GM19193 (cell line): Measurements from ENCODE around the gene HELZ.

ENCODE experiments used
- POLR2A ChIP-seq: IDR thresholded peaks from 4 replicates; pipeline ENCODE4 v1.6.1; 2011; ENCODE audit not compliant: insufficient read depth, insufficient read length; ENCODE audit errors: extremely low read depth

HELZ gene

DNA sequence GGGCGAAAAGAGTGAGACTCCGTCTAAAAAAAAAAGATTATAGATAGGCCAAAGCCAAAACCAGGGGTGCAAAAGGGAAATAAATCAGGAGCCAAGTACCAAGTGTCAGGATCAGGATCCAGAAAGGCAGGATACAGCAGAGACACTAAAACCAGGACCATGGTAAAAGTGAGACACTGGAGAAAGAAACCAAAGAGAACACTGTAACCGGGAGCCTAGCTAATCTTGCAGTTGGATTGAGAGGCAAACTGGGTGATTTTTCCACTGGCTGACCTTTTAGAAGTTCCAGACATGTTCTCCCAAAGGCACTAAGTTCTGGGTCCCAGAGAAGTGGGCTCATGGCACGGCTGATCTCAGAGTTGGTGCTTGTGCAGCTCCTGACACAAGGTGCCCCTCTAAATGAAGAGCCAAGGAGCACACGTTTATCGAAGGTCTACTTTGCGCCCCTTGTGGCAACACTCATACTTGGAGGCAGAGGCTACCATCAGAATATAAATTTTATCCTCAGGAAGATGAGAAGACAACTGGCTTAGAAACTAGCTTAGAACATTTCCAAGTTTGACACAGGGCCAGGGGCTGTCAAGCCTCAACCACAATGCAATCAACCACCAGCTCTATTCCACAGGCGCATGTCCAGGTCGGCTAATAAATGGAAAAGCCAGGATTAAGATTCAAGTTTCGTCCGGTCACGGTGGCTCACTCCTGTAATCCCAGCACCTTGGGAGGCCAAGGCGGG, 27.5 kb upstream of the HELZ start:
- TF ChIP-seq POLR2A, result no peak

DNA sequence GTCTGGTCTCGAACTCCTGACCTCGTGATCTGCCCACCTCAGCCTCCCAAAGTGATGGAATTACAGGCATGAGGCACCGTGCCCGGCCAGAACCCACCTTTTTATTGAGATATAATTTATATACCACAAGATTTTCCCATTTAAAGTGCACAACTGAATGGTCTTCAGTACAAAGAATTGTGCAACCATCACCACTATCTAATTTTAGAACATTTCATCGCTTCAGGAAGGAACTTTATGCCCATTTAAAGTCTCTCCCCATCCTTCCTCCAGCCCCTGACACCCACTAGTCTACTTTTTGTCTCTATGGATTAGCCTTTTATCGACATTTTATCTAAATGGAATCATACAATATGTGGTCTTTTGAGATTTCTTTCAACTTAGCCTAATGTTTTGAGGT, 25.4 kb upstream of the HELZ start:
- no peak for TF ChIP-seq POLR2A

DNA sequence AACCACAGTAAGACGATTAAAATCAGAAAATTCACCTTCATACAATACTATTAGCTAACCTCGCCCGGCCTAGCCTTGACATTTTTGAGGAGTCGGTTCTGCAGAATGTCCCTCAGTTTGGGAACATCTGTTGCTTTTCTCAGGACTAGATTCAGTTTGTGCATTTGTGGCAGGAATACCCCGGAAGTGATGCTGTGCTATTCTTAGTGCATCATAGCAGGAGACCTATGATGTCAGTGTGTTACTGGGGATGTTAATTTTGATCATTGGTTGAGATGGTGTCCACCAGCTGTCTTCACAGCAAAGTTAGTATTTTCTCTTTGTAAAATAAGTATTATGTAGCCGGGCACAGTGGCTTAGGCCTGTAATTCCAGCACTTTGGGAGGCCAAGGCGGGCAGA, 21.5 kb upstream of the HELZ start:
- TF ChIP-seq POLR2A, result no peak

DNA sequence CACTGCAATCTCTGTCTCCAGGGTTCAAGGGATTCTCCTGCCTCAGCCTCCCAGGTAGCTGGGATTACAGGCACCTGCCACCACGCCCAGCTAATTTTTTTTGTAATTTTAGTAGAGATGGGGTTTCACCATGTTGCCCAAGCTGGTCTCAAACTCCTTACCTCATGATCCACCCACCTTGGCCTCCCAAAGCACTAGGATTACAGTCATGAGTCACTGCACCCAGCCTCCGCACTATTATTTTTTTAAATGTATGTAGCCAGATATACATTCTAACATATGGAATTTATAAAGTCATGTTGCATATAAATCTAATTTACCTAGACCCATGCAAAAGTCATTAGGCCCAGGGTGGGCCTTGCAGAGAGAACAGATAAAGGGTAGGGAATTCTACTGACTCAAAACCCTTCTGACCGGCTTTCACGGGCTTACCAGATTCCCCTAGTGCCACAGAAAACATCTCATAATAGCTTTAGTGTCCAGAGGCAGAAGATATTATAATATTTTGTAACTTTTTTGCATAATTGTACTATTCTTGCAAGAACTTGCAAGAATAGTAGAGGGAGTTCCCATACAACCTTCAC, 20.5 kb upstream of the HELZ start:
- TF ChIP-seq POLR2A, result no peak

DNA sequence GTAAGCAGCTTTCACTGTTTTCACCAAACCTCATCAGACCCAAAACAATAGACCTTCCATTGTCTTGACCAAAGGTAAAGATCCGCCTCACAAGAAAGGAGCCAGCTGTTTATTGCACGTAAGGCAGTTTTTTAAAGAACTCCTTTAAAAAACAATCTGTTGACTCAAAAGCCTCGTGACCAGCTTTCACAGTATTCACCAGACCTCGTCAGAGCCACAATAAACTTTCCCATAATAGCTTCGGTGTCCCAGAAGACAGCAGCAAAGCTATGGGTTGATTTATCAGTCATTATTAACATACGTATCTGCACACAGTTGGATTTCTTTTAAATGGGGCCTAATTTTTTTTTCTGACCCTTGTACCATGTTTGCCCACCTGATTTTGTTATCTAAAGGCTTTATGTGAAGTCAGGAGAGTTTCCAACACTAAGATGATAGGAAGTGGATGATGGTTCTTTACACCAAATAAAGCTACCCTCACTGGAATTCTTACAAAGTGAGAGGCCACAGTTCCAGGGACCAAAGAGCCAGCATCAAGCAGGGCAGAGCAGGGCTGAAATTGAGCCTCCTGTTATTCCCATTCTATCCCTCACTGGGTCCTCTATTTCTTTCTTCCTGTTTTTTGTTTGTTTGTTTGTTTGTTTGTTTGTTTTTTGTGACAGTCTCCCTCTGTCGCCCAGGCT, 17.6 kb upstream of the HELZ start:
- TF ChIP-seq POLR2A, result no peak

DNA sequence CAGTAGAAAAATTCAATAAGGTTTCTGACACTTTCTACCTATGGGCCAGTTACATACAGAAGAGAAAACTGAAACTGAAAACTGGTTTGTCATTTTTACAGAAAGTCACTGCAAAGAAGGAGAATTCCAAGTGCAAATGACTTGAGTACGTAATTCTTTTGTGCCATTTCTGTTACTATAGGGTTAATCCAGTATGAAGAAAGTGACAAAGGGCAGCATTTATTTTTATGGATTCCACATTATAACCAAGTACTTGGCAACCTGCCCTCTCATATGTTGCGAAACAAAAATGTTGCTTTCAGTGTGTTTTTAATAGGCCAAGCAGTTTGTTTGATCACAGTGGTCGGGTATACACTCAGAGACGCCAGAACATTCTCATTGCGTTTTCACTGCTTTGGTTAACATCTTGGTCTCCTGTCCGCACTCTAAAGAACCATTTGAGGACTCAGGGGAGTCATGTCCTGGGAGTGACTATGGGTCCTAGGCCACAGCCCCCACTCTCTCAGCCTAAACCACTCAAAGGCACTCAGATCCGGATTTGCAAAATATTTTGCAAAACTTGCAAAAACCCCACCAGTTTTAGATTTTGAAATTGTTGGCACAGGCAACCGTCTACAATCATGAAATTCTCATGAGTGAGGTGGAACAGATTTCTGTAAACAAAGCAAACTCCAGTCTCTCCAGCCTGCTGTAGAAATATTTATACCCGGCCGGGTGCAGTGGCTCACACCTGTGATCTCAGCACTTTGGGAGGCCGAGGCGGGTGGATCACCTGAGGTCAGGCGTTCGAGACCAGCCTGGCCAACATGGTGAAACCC, 15.4 kb upstream of the HELZ start:
- no peak for TF ChIP-seq POLR2A

DNA sequence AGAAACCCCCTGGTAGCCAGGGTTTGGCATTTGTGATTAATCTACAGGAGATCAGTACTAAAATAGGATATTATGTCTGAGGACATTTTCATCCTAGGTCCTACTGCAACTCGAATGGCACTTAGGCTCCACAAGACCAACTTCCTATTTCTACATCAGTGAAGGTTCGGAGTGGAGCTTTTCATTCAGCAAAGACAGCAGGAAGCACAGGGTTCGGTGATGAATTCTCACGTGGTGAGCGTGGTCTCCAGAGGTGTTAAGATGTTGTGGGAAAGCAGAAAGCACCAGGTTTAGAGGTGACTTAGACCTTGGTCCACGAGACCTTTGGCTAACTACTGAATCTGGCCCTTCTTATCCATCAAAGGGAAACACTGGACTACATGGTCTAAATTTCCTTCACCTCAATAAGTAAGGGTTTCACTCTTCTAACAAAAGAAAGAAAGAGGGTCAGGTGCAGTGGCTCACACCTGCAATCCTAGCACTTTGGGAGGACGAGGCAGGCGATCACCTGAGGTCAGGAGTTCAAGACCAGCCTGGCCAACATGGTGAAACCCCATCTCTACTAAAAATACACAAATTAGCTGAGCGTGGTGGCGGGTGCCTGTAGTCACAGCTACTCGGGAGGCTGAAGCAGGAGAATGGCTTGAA, 13.9 kb upstream of the HELZ start:
- TF ChIP-seq POLR2A, result no peak

DNA sequence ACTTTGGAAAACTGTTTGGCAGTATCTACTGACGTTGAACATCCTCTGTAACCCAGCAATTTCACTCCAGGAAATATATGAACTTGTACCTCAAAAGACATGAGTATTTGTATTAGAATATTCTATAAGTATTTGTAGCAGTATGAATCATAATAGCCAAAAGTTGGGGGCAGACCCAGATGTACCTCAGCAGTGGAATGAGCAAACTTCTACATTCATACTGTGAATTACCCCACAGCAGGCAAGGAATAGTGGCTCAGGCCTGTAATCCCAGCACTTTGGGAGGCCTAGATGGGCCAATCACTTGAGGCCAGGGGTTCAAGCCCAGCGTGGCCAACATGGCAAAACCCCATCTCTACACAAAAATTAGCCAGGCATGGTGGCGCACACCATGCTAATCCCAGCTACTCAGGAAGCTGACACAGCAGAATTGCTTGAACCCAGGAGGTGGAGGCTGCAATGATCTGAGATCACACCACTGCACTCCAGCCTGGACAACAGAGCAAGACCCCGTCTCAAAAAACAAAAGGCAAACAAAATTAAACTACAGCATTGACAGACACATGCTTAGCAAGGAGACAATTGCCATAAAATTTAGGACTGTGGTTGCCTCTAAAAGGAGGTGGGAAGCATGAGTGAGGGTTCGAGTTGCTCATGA, 11.2 kb upstream of the HELZ start:
- TF ChIP-seq POLR2A, result no peak

DNA sequence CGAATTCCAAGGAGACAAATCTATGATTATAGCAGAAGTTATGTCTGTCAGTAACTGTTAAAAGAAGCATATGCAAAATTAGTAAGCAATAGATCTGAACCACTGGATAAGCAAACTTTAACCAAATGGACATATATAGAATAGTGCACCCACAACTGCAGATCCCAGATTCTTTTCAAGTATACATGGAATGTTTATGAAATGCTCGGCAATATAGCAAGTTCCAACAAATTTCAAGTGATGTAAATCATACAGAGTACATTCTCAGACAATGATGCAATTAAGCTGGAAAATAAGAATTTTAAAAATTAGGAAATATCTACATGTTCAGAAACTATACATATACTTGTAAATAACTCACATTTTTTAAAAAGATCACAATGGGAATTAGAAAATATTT, 8.4 kb upstream of the HELZ start:
- TF ChIP-seq POLR2A, result no peak

DNA sequence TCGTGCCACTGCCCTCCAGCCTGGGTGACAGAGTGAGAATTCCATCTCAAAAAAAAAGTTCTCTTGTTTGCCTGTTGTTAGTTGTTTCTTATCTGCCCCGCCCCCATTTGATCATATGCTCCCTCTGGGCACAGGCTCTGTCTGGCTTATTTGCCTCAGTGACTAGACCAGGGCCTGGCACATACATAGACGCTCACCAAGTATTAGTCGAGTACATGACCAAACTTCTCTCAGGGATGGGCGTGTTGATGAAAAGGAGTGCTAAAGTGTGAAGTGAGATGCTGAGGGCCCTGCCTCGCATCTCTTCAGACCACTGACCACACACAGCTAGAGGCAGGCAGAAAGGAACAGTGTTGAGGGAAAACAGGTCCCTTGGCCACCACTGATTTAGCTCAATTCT, 3.3 kb upstream of the HELZ start:
- no peak for TF ChIP-seq POLR2A

DNA sequence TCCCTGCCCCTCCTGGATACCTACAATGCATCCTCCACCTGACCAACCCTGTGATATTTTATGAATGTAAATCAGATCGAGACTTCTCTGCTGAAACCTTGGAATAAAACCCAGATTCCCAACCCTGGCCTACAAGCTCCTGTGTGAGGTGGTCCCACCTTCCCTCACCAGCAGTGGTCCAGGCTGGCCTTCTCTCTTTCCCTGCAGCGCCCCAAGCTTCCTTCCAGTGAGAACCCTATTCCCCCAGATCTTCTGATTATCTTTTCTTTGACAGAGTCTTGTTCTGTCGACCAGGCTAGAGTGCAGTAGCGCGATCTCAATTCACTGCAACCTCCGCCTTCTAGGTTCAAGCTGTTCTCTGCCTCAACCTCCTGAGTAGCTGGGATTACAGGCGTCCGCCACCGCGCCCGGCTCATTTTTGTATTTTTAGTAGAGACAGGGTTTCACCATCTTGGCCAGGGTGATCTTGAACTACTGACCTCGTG, 2.5 kb upstream of the HELZ start:
- no peak for TF ChIP-seq POLR2A

DNA sequence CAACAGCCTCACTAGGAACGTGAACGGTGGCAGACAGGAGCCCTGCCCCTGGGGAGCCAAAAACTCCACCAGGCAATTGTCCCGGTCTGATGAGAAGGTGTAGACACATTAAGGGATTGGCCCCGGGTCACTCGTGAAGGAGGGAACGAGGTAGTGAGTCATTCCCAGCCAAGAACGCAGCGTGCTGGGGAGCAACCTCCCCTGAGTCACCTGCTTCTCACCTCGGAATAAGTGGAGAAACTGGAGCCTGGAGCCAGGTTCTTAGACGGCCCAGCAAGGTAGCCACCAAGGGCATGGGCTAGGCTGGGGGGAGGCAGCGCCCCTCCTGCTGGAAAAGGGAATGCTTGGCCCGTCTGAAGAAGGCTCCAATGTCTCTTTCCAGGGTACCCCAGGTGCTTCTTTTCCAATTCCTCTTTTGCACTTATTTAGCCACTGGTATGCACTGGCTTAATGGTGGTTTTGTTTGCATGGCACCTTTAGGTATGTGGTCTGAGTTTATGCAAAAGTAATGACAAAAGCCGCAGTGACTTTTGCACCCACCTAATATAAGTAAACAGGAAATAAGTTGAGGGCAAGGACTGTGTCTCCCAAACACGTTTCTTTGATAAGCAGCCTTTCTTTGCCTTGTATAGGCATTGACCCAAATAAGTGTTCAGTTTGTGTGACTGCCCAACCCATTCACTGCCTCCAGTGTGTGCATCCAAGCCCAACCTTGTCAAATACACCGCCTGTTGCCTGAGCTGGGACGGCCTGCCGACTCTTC, 1.8 kb upstream of the HELZ start:
- TF ChIP-seq POLR2A, result no peak

DNA sequence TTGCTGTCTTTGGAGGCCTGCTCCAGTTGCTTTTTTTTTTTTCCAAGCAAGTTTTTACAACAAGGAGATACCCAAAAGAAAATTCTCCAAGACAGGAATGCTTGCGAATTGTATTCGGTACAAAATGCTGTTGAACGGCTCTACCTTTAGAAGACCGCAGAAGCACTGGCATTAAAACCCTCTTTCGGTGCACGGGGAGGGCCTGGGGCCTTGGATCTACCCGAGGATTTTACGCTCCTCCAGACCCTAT, 1.3 kb upstream of the HELZ start:
- TF ChIP-seq POLR2A, result no peak

DNA sequence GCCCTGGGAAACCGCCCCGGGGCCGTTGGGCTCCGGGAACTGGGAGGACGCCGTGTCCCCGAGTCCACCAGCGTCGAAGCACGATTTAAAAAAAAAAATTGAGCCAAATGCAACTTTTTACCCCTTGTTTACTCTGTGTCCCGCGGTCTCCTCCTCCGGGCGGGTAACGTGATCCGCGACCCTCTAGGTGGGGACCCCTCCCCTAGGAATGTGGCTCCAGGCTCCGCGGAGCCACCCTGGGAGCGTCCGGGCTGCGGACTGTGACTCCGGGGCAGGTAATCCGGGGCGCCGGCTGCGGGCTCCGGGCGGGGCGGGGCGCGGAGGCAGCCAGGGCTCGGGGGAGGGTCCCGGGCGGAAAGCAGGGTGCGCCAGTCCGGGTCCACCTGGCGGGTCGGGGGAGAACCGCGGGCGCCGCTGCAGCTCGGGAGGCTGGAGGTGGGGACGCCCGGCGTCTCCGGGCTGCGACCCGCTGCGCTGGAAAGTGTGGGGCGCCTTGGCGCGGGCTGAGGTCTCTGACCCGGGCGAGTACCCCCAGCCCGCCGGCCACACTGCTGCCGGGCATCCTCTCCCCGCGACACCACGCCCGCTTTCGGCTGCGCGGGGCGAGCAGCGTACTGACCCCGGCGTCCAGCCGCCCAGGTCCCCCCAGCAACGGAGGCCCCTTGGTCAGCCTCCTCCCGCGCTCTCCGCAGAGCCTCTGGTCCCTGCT, 852 bp upstream of the HELZ start:
- no peak for TF ChIP-seq POLR2A
